ENCODE measurements around the gene RNPC3. TPM values are rescaled to one million over a fixed set of nuclear protein-coding genes. Genes with fewer than 3 reads are reported as not detected.
"Not testable (repeated sequence)": the region's sequence is repeated elsewhere in the genome, so short reads cannot be mapped to it uniquely, and the experiment has no call there.

The RNPC3 gene
- total and polyA plus RNA-seq, 3 experiments from 2014 or later, result 14.2 to 17.6 (median 14.9) TPM

GRCh38 chr1:103584537-103584936 is 59.0 kb downstream of the RNPC3 start:
- Histone ChIP-seq H3K27me3 (ENCODE audit: insufficient read depth, low read length, poor library complexity, severe bottlenecking) (no peaks in the 10 kb centered on the region), H3K9me3 (ENCODE audit: low read length) (no peaks in the 10 kb centered on the region), H3K4me3 (ENCODE audit: low read length) (no peak overlapping the region), H3K27ac (ENCODE audit: low read depth, low read length) (no peak overlapping the region), H3K4me1 (ENCODE audit: insufficient read depth, low read length) (no peaks in the 10 kb centered on the region), H3K36me3 (ENCODE audit: insufficient read depth, low read length) (no peaks in the 10 kb centered on the region)
- no peak for DNase-seq
- CTCF ChIA-PET, result no interaction called here
- Mint-ChIP-seq H3K4me1 (no peaks in the 10 kb centered on the region), H3K27ac (no peak overlapping the region), H3K4me3 (no peak overlapping the region), H3K27me3 (peaks cover 0 to 7% of the 10 kb centered on the region in 2 donors), H3K9me3 (peaks cover 3 to 10% (median 6%) of the 10 kb centered on the region in 5 donors), H3K36me3 (peaks cover 3 to 5% (median 5%) of the 10 kb centered on the region in 3 donors)
- POLR2A ChIA-PET, result no interaction called here

- POLR2A ChIA-PET; H3K36me3 ChIP-seq (ENCODE audit: insufficient read depth, low read length); H3K4me3 ChIP-seq (ENCODE audit: low read length); H3K9me3 ChIP-seq (ENCODE audit: low read length); H3K9me3 Mint-ChIP-seq; H3K4me1 Mint-ChIP-seq; CTCF ChIA-PET; H3K36me3 Mint-ChIP-seq; DNase-seq; H3K4me3 Mint-ChIP-seq; H3K4me1 ChIP-seq (ENCODE audit: insufficient read depth, low read length); H3K27ac ChIP-seq (ENCODE audit: low read depth, low read length); H3K27me3 Mint-ChIP-seq; H3K27ac Mint-ChIP-seq; H3K27me3 ChIP-seq (ENCODE audit: insufficient read depth, low read length, poor library complexity, severe bottlenecking): not testable (repeated sequence)
Measured at GRCh38 chr1:103602740-103603139, 77.2 kb downstream of the RNPC3 start.

Other genes with a start within 250 kb of the RNPC3 start
- 1 to 10 TPM; 6.5 to 8.4 TPM for gene AMY2B, start 45.9 kb downstream of the RNPC3 start, total RNA-seq
- 1.1 TPM for gene AMY2B, start 45.9 kb downstream of the RNPC3 start, polyA plus RNA-seq
- gene AMY2A, start 91.7 kb downstream of the RNPC3 start, total RNA-seq, result not detected
- gene AMY2A, start 91.7 kb downstream of the RNPC3 start, polyA plus RNA-seq, result not detected
- not detected for gene AMY1A, start 130.1 kb downstream of the RNPC3 start, total RNA-seq
- gene AMY1A, start 130.1 kb downstream of the RNPC3 start, polyA plus RNA-seq, result not detected
- not detected for gene AMY1B, start 170.5 kb downstream of the RNPC3 start, total RNA-seq
- not detected for gene AMY1B, start 170.5 kb downstream of the RNPC3 start, polyA plus RNA-seq
- not detected for gene AMY1C, start 224.2 kb downstream of the RNPC3 start, total RNA-seq
- gene AMY1C, start 224.2 kb downstream of the RNPC3 start, polyA plus RNA-seq, result not detected